T-helper 2 cell treated with Interferon-gamma antibody and Interleukin-4, amounts not matched to agents 100 ng/mL and 5 ng/mL, for 36 hours (primary cell): ENCODE measurements around the gene C3AR1. TPM values are rescaled to one million over a fixed set of nuclear protein-coding genes. Genes with fewer than 3 reads are reported as not detected.

Experiments
- intact Hi-C: fragments of 100-400 bp; cut with micrococcal nuclease; formaldehyde crosslinking; loops from one replicate; pipeline ENCODE4 v1.15.1; 2023
- total RNA-seq: library from RNA; stranded (reverse); gene quantifications from 2 replicates; pipeline ENCODE4 v1.2.3, GENCODE V29; 2022

The C3AR1 gene
- total RNA-seq, 1 donor from 2014 or later = 3.6 TPM

GRCh38 chr12:8058506-8058905 lies 7.7 kb downstream of the C3AR1 start:
- intact Hi-C loops = no loop called here

GRCh38 chr12:8057839-8058238 lies 8.3 kb downstream of the C3AR1 start:
- intact Hi-C loops = no loop called here

GRCh38 chr12:8057306-8057705 lies 8.9 kb downstream of the C3AR1 start:
- intact Hi-C loops = no loop called here

- intact Hi-C loops = no loop called here
Measured at GRCh38 chr12:8054816-8055215, 11.3 kb downstream of the C3AR1 start.

GRCh38 chr12:8052679-8053078 lies 13.5 kb downstream of the C3AR1 start:
- intact Hi-C loops = no loop called here

GRCh38 chr12:8050600-8051250 lies 15.4 kb downstream of the C3AR1 start:
- intact Hi-C loops = no loop called here

- intact Hi-C loops = loop anchor here (5.0 kb wide), 1 partner anchor 183 kb away; no protein-coding TSS in a partner anchor
Measured at GRCh38 chr12:8048906-8049305, 17.3 kb downstream of the C3AR1 start.

- intact Hi-C loops = loop anchor here (5.0 kb wide), 1 partner anchor 184 kb away; no protein-coding TSS in a partner anchor
Measured at GRCh38 chr12:8047842-8048241, 18.3 kb downstream of the C3AR1 start.

- intact Hi-C loops = loop anchor here (1.0 to 5.0 kb wide), 3 partner anchors 20 to 186 kb away; partner anchors contain the start of gene C3AR1
Measured at GRCh38 chr12:8045952-8046944, 19.9 kb downstream of the C3AR1 start.

- intact Hi-C loops = no loop called here
Measured at GRCh38 chr12:8040791-8041190, 25.4 kb downstream of the C3AR1 start.

GRCh38 chr12:8038659-8039114 lies 27.5 kb downstream of the C3AR1 start:
- intact Hi-C loops = no loop called here

GRCh38 chr12:8037947-8038346 lies 28.2 kb downstream of the C3AR1 start:
- intact Hi-C loops = no loop called here

GRCh38 chr12:8037046-8037663 lies 29.0 kb downstream of the C3AR1 start:
- intact Hi-C loops = no loop called here

- intact Hi-C loops = no loop called here
Measured at GRCh38 chr12:8036346-8036745, 29.8 kb downstream of the C3AR1 start.

GRCh38 chr12:8035440-8036010 lies 30.6 kb downstream of the C3AR1 start:
- intact Hi-C loops = no loop called here

- intact Hi-C loops = no loop called here
Measured at GRCh38 chr12:8034802-8035201, 31.4 kb downstream of the C3AR1 start.

GRCh38 chr12:8033153-8034044 lies 32.8 kb downstream of the C3AR1 start:
- intact Hi-C loops = no loop called here

GRCh38 chr12:8032242-8033152 lies 33.7 kb downstream of the C3AR1 start, which contains the start of gene FOXJ2:
Gene FOXJ2, plus strand, starts transcription at chr12:8032716. Its CDS starts 7,117 bp downstream, at chr12:8039833.
- intact Hi-C loops = no loop called here

GRCh38 chr12:8031872-8032241 lies 34.3 kb downstream of the C3AR1 start:
- intact Hi-C loops = no loop called here
